ENCODE data around the gene ADAM33. TPM values are rescaled to one million over a fixed set of nuclear protein-coding genes. Genes with fewer than 3 reads are reported as not detected.

Gene ADAM33
- total RNA-seq, 1 donor from 2014 or later: 0.53 TPM

GRCh38 chr20:3677733-3678132 lies 4.1 kb downstream of the ADAM33 start:
- Histone ChIP-seq H3K4me3 (ENCODE audit: low read depth, low read length) (no peak overlapping the region), H3K36me3 (ENCODE audit: control insufficient read depth, insufficient read depth, low read length) (no peaks in the 10 kb centered on the region), H3K27me3 (ENCODE audit: control insufficient read depth, insufficient read depth, low read length) (peaks cover 40% of the 10 kb centered on the region)
- no peak for TF ChIP-seq CTCF (IDR thresholded peaks at IDR 0.05; ENCODE audit: insufficient read depth, low read length, severe bottlenecking)
- no peak for DNase-seq (ENCODE audit: low read depth)
- no peak for FAIRE-seq

GRCh38 chr20:3674995-3675900 lies 6.6 kb downstream of the ADAM33 start:
- H3K4me3 ChIP-seq (ENCODE audit: low read depth, low read length): no peak overlapping the region
- no peak for DNase-seq (ENCODE audit: low read depth)
- no peaks in the 10 kb centered on the region for H3K36me3 ChIP-seq (ENCODE audit: control insufficient read depth, insufficient read depth, low read length)
- peaks cover 35% of the 10 kb centered on the region for H3K27me3 ChIP-seq (ENCODE audit: control insufficient read depth, insufficient read depth, low read length)
- TF ChIP-seq CTCF (IDR thresholded peaks at IDR 0.05; ENCODE audit: insufficient read depth, low read length, severe bottlenecking): no peak
- no peak for FAIRE-seq

- no peaks in the 10 kb centered on the region for H3K36me3 ChIP-seq (ENCODE audit: control insufficient read depth, insufficient read depth, low read length)
- H3K27me3 ChIP-seq (ENCODE audit: control insufficient read depth, insufficient read depth, low read length): peaks cover 33% of the 10 kb centered on the region
- FAIRE-seq: no peak
- no peak for TF ChIP-seq CTCF (IDR thresholded peaks at IDR 0.05; ENCODE audit: insufficient read depth, low read length, severe bottlenecking)
- DNase-seq (ENCODE audit: low read depth): no peak
- H3K4me3 ChIP-seq (ENCODE audit: low read depth, low read length): no peak overlapping the region
These were observed 7.4 kb downstream of the ADAM33 start for GRCh38 chr20:3674447-3674846.

GRCh38 chr20:3673221-3674070 lies 8.4 kb downstream of the ADAM33 start:
- TF ChIP-seq CTCF (IDR thresholded peaks at IDR 0.05; ENCODE audit: insufficient read depth, low read length, severe bottlenecking): no peak
- peaks cover 32% of the 10 kb centered on the region for H3K27me3 ChIP-seq (ENCODE audit: control insufficient read depth, insufficient read depth, low read length)
- no peak for FAIRE-seq

GRCh38 chr20:3672547-3673171 lies 9.2 kb downstream of the ADAM33 start:
- Histone ChIP-seq H3K27me3 (ENCODE audit: control insufficient read depth, insufficient read depth, low read length) (peaks cover 29% of the 10 kb centered on the region), H3K4me3 (ENCODE audit: low read depth, low read length) (no peak overlapping the region), H3K36me3 (ENCODE audit: control insufficient read depth, insufficient read depth, low read length) (no peaks in the 10 kb centered on the region)
- no peak for TF ChIP-seq CTCF (IDR thresholded peaks at IDR 0.05; ENCODE audit: insufficient read depth, low read length, severe bottlenecking)
- no peak for FAIRE-seq
- no peak for DNase-seq (ENCODE audit: low read depth)

More at GRCh38 chr20:3673221-3674070, 8.4 kb downstream of the ADAM33 start:
- no peak overlapping the region for H3K4me3 ChIP-seq (ENCODE audit: low read depth, low read length)
- DNase-seq (ENCODE audit: low read depth): no peak
- H3K36me3 ChIP-seq (ENCODE audit: control insufficient read depth, insufficient read depth, low read length): no peaks in the 10 kb centered on the region

Data from bronchial epithelial cell (primary cell).